Lung (tissue), 12 donors: Measurements from ENCODE around the gene CALHM6. TPM values are rescaled to one million over a fixed set of nuclear protein-coding genes. Genes with fewer than 3 reads are reported as not detected.
A peak's percentile ranks its signal among the peaks of the same experiment; 100 is the strongest.

Experiments used
- ATAC-seq: fragments of 200-7000 bp; cut with Tn5 transposase; one replicate; pipeline ENCODE4 v1.9.1; 2020; ENCODE audit warnings: moderate number of reproducible peaks; ENCODE audit not compliant: insufficient read depth, low FRiP score
- DNase-seq, 3 donors: peaks; one replicate each; pipeline ENCODE4 v3.0.0-alpha.2; 2013 to 2017
- H3K27ac ChIP-seq, 2 donors: one replicate each; pipeline ENCODE4 v1.5.1; 2013; ENCODE audit warnings: mild to moderate bottlenecking in 2 of 2, moderate library complexity in 2 of 2, control low read depth in 1 of 2, inconsistent platforms in 1 of 2, low read depth in 1 of 2, low read length in 1 of 2
- H3K27me3 ChIP-seq, 3 donors: one replicate each; pipeline ENCODE4 v1.5.1; 2013; ENCODE audit warnings: low read length in 2 of 3; ENCODE audit not compliant: control insufficient read depth in 3 of 3, insufficient read depth in 3 of 3
- H3K36me3 ChIP-seq, 4 donors: one replicate each; pipeline ENCODE4 v1.5.1; 2013; ENCODE audit warnings: low read length in 4 of 4, mild to moderate bottlenecking in 1 of 4, moderate library complexity in 1 of 4; ENCODE audit not compliant: control insufficient read depth in 4 of 4, insufficient read depth in 4 of 4
- H3K4me1 ChIP-seq, 5 donors: one replicate each; pipeline ENCODE4 v1.5.1; 2013; ENCODE audit warnings: low read length in 5 of 5, mild to moderate bottlenecking in 2 of 5, moderate library complexity in 1 of 5; ENCODE audit not compliant: control insufficient read depth in 5 of 5, insufficient read depth in 5 of 5
- H3K4me3 ChIP-seq: one replicate; pipeline ENCODE4 v1.5.1; 2013; ENCODE audit warnings: mild to moderate bottlenecking, control low read depth, moderate library complexity
- H3K9ac ChIP-seq, 2 donors: one replicate each; pipeline ENCODE4 v1.5.1; 2013; ENCODE audit warnings: low read length in 2 of 2, control low read depth in 1 of 2; ENCODE audit not compliant: insufficient read depth in 1 of 2
- H3K9me3 ChIP-seq, 4 donors: one replicate each; pipeline ENCODE4 v1.5.1; 2013; ENCODE audit warnings: low read length in 3 of 4, mild to moderate bottlenecking in 1 of 4, moderate library complexity in 1 of 4; ENCODE audit not compliant: control insufficient read depth in 4 of 4, insufficient read depth in 3 of 4
- CTCF ChIP-seq: IDR thresholded peaks from 2 replicates; pipeline ENCODE4 v1.5.1; 2012; ENCODE audit warnings: mild to moderate bottlenecking; ENCODE audit errors: control extremely low read depth, extremely low read depth
- WGBS, 2 donors: extraction: QIAGEN DNeasy Blood & Tissue Kit; methylation state at CpG; one replicate each; pipeline ENCODE4 v1.1.7; 2013; 5-methylcytosine and 5-hydroxymethylcytosine counted together
- polyA plus RNA-seq, 2 donors: library from polyadenylated mRNA; stranded (reverse); fragments of 200-250 nt; gene quantifications; one replicate each; pipeline ENCODE4 v1.2.1, GENCODE V29; 2013
- total RNA-seq, 2 donors: library from RNA; depleted of rRNA in 1 of 2; stranded (reverse); fragments of >200 nt in 1 of 2; gene quantifications; one replicate each; pipeline ENCODE4 v1.2.1, GENCODE V29; 2014 to 2021
- donor health status: control.
- donor health status: control.
- donor health status: Bipolar disorder and iron deficiency.
- donor health status: healthy.
- donor health status: DM: yes; HTN: yes; CAD: no.

CALHM6 gene
- total and polyA plus RNA-seq, 4 donors = 2.1 to 20.8 (median 7.6) TPM

DNA sequence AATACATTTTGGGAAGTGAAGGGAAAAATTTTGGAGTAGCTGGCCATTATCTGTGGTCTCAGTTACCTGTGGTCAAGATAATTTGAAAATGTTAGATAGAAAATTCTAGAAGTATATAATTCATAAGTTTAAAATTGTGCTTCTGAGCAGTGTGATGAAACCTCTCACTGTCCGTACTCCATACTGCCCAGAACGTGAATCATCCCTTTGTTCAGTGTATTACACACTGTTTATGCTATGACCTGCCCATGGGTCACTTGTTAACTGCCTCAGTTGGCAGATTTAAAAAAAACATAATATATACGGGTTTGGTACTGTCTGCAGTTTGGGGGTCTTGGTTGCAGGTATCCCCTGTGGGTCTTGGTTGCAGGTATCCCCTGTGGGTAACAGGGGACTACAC lies 46.1 kb downstream of the CALHM6 start:
- H3K9me3 ChIP-seq = no peaks in the 10 kb centered on the region

DNA sequence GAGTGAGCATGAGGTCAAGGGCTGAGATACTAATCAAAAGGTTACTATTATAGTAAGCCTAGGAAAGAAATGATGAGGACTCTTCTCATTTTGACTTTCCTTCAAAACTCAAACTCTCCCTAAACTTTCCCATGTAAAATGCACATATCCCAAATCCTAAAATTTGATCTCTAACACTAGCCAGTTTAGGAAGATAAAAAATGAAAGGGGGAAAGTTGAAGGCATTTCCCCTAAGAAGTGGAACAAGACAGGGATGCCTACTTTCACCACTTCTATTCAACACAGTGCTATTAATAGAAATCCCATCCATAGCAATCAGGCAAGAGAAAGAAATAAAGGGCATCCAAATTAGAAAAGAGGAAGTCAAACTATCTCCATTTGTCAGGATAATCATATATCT lies 47.4 kb downstream of the CALHM6 start:
- no peak for ATAC-seq

More for the DNA sequence above, 46.1 kb downstream of the CALHM6 start:
- 92 to 93% methylated on average over 3 of the region's 3 CpGs for WGBS, 2 donors
- H3K9ac ChIP-seq = no peak overlapping the region
- peaks cover 0 to 7% (median 0%) of the 10 kb centered on the region in 5 donors for H3K4me1 ChIP-seq
- H3K36me3 ChIP-seq = no peaks in the 10 kb centered on the region
- no peak for TF ChIP-seq CTCF
- no peak for DNase-seq
- H3K27ac ChIP-seq = no peak overlapping the region
- H3K27me3 ChIP-seq = no peaks in the 10 kb centered on the region
- H3K4me3 ChIP-seq = no peak overlapping the region
- ATAC-seq = no peak

GRCh38 chr6:116511424-116512110 lies 50.4 kb downstream of the CALHM6 start, which contains the start of gene CALHM5:
TSS of gene CALHM5 (plus strand) at chr6:116511639. CDS start at chr6:116511697, 58 bp downstream.
- DNase-seq (peak; percentile 57 to 85 (median 83)), ATAC-seq (peak; percentile 80)
- no peaks in the 10 kb centered on the region for H3K9me3 ChIP-seq
- peak; percentile 40 for TF ChIP-seq CTCF
- peaks cover 0 to 7% (median 6%) of the 10 kb centered on the region in 4 donors for H3K36me3 ChIP-seq
- H3K27ac ChIP-seq = peak within 1 kb of the TSS; percentile 92 to 94
- H3K27me3 ChIP-seq = no peaks in the 10 kb centered on the region
- H3K4me1 ChIP-seq = peaks cover 0 to 29% (median 0%) of the 10 kb centered on the region in 5 donors
- 44 to 63% methylated on average over 10 of the region's 10 CpGs for WGBS, 2 donors
- peak within 1 kb of the TSS; percentile 32 for H3K4me3 ChIP-seq
- peak within 1 kb of the TSS in 1 of 2 donors; percentile 97 for H3K9ac ChIP-seq

More for the DNA sequence above, 47.4 kb downstream of the CALHM6 start:
- Histone ChIP-seq H3K27me3 (no peaks in the 10 kb centered on the region), H3K27ac (no peak overlapping the region), H3K36me3 (no peaks in the 10 kb centered on the region), H3K4me3 (no peak overlapping the region), H3K4me1 (peaks cover 0 to 19% (median 0%) of the 10 kb centered on the region in 5 donors), H3K9ac (no peak overlapping the region), H3K9me3 (no peaks in the 10 kb centered on the region)
- no peak for DNase-seq
- TF ChIP-seq CTCF = no peak
